CD14-positive monocyte (primary cell): ENCODE results near the gene GABRD. TPM values are rescaled to one million over a fixed set of nuclear protein-coding genes. Genes with fewer than 3 reads are reported as not detected.

Experiments used
- DNase-seq, 3 donors: peaks; one replicate each; pipeline ENCODE4 v3.0.0-alpha.2; 2011 to 2022
- H2AFZ ChIP-seq: 2 replicates; pipeline ENCODE4 v1.6.0; 2012; ENCODE audit warnings: mild to moderate bottlenecking, low read depth, low read length, inconsistent platforms; ENCODE audit not compliant: insufficient read depth, poor library complexity, severe bottlenecking
- H3K27ac ChIP-seq, 2 donors: 1 replicate in 1 of 2; 2 replicates in 1 of 2; pipeline ENCODE4 v1.5.1; 2012 to 2013; ENCODE audit warnings: low read length in 2 of 2, control low read depth in 1 of 2, inconsistent platforms in 1 of 2, low read depth in 1 of 2, mild to moderate bottlenecking in 1 of 2
- H3K27me3 ChIP-seq, 2 donors: one replicate each; pipeline versions ENCODE4 v1.6.0 to v1.6.1; 2011 to 2013; ENCODE audit warnings: low read length in 2 of 2; ENCODE audit not compliant: control insufficient read depth in 2 of 2, insufficient read depth in 2 of 2
- H3K36me3 ChIP-seq, 2 donors: replicated peaks in 1 of 2; 1 replicate in 1 of 2; 2 replicates in 1 of 2; pipeline versions ENCODE4 v1.5.1 to v1.6.1; 2012 to 2013; ENCODE audit warnings: low read length in 2 of 2, control low read depth in 1 of 2, inconsistent platforms in 1 of 2, mild to moderate bottlenecking in 1 of 2; ENCODE audit not compliant: insufficient read depth in 2 of 2, control insufficient read depth in 1 of 2
- H3K4me1 ChIP-seq, 2 donors: 1 replicate in 1 of 2; 2 replicates in 1 of 2; pipeline versions ENCODE4 v1.5.1 to v1.6.1; 2012 to 2013; ENCODE audit warnings: low read length in 2 of 2, control low read depth in 1 of 2, inconsistent platforms in 1 of 2, mild to moderate bottlenecking in 1 of 2, moderate library complexity in 1 of 2; ENCODE audit not compliant: insufficient read depth in 2 of 2, control insufficient read depth in 1 of 2
- H3K4me2 ChIP-seq: replicated peaks from 2 replicates; pipeline ENCODE3; 2012; ENCODE audit warnings: low read length, moderate library complexity, mild to moderate bottlenecking; ENCODE audit not compliant: poor library complexity, severe bottlenecking; ENCODE audit errors: extremely low read depth
- H3K4me3 ChIP-seq, 3 experiments: fragments of 200-600 bp in 1 of 3; sonication (generic) in 1 of 3; replicated peaks in 1 of 3; 1 replicate in 2 of 3; 2 replicates in 1 of 3; pipeline ENCODE4 v1.5.1; 2011 to 2013; ENCODE audit warnings: low read length in 3 of 3, mild to moderate bottlenecking in 3 of 3, control low read depth in 2 of 3, low read depth in 2 of 3, inconsistent platforms in 1 of 3, moderate library complexity in 1 of 3
- H3K79me2 ChIP-seq: 2 replicates; pipeline ENCODE4 v1.6.0; 2012; ENCODE audit warnings: mild to moderate bottlenecking, control low read depth, inconsistent platforms, low read length, moderate library complexity; ENCODE audit not compliant: insufficient read depth
- H3K9ac ChIP-seq: 2 replicates; pipeline ENCODE4 v1.6.0; 2017; ENCODE audit warnings: low read length, mild to moderate bottlenecking; ENCODE audit not compliant: insufficient read depth, poor library complexity, severe bottlenecking
- H3K9me3 ChIP-seq, 2 donors: replicated peaks in 1 of 2; 1 replicate in 1 of 2; 2 replicates in 1 of 2; pipeline versions ENCODE4 v1.5.1 to v1.6.1; 2012 to 2013; ENCODE audit warnings: low read length in 2 of 2, control low read depth in 1 of 2; ENCODE audit not compliant: control insufficient read depth in 1 of 2, insufficient read depth in 1 of 2
- H4K20me1 ChIP-seq: 2 replicates; pipeline ENCODE4 v1.6.0; 2012; ENCODE audit warnings: mild to moderate bottlenecking, low read length, control low read depth, moderate library complexity; ENCODE audit not compliant: insufficient read depth
- H3K27ac Mint-ChIP-seq, 7 donors: one replicate each; pipeline ENCODE4 v1.8.0; 2020; ENCODE audit warnings: mild to moderate bottlenecking in 7 of 7, mixed read lengths in 7 of 7, moderate library complexity in 6 of 7, inconsistent platforms in 2 of 7
- H3K27me3 Mint-ChIP-seq, 3 donors: one replicate each; pipeline ENCODE4 v1.8.0; 2021 to 2022; ENCODE audit warnings: low read depth in 3 of 3, mild to moderate bottlenecking in 3 of 3, mixed read lengths in 3 of 3, moderate library complexity in 3 of 3, inconsistent platforms in 1 of 3
- H3K36me3 Mint-ChIP-seq, 2 donors: one replicate each; pipeline ENCODE4 v1.8.0; 2020; ENCODE audit warnings: mixed read lengths in 2 of 2, inconsistent platforms in 1 of 2, mild to moderate bottlenecking in 1 of 2
- H3K4me1 Mint-ChIP-seq: one replicate; pipeline ENCODE4 v1.8.0; 2020; ENCODE audit warnings: mild to moderate bottlenecking, mixed read lengths
- H3K4me3 Mint-ChIP-seq, 2 donors: one replicate each; pipeline ENCODE4 v1.8.0; 2020; ENCODE audit warnings: mild to moderate bottlenecking in 2 of 2, mixed read lengths in 2 of 2, moderate library complexity in 1 of 2
- H3K9me3 Mint-ChIP-seq, 7 donors: one replicate each; pipeline ENCODE4 v1.8.0; 2020 to 2022; ENCODE audit warnings: mixed read lengths in 7 of 7, mild to moderate bottlenecking in 6 of 7, moderate library complexity in 6 of 7, inconsistent platforms in 2 of 7
- WGBS: methylation state at CpG from one replicate; pipeline ENCODE4 v1.1.5; 2013; ENCODE audit warnings: missing lambda C conversion rate; ENCODE audit not compliant: insufficient coverage; 5-methylcytosine and 5-hydroxymethylcytosine counted together
- intact Hi-C, 2 donors: fragments of 100-400 bp; cut with micrococcal nuclease; formaldehyde crosslinking; loops; one replicate each; pipeline versions ENCODE4 v1.15.0 to v1.15.1; 2023
- polyA plus RNA-seq, 3 donors: library from polyadenylated mRNA; depleted of rRNA in 1 of 3; unstranded in 2 of 3; stranded (reverse) in 1 of 3; fragments of 300-500 nt in 2 of 3; fragments of >200 nt in 1 of 3; fragmentation: Illumina TruSeq in 2 of 3; gene quantifications; 1 replicate in 2 of 3; 2 replicates in 1 of 3; pipeline ENCODE4 v1.2.3, GENCODE V29; 2012 to 2021
- TF ChIP-seq, protein P1 (sequence below): fragments of 200-600 bp; IDR thresholded peaks from one replicate; pipeline ENCODE4 v1.8.0; 2022; ENCODE audit warnings: antibody characterized with exemption, mild to moderate bottlenecking

The GABRD gene
- polyA plus RNA-seq, 3 donors, result not detected

DNA sequence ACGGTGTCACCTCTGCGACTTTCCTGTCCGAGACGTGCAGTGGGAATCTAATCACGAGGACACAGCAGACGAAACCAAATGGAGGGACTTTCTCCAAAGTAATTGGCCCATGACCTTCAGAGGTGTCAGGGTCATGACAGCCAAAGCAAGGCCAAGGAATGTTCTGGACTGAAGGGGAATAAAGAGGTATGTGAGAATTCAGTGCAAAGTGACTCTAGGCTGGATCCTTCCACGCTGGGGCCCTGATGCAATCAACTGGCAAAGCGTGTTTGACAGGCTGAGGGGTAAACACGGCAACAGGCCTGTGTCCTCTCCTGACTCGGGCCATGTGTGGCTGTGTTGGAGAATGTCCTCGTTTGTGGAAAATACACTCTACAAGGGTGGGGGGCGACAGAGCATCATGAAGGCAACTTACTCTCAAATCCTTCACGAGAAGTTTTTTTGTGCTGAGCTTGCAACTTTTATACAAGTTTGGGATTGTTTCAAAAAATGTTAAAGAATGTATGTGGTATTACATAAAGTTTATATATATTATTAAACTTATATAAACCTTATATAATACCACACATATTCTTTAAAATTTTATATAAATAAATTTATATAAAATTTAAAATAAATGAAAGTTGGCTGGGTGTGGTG lies 17.3 kb upstream of the GABRD start:
- H3K27me3 Mint-ChIP-seq, result peaks cover 40 to 54% (median 51%) of the 10 kb centered on the region in 3 donors
- Histone ChIP-seq H4K20me1 (no peaks in the 10 kb centered on the region), H3K27ac (no peak overlapping the region), H2AFZ (no peak overlapping the region), H3K4me1 (peaks cover 2% of the 10 kb centered on the region in 2 donors), H3K4me3 (no peak overlapping the region), H3K36me3 (no peaks in the 10 kb centered on the region), H3K4me2 (no peak overlapping the region), H3K79me2 (no peaks in the 10 kb centered on the region), H3K9me3 (no peaks in the 10 kb centered on the region), H3K27me3 (peaks cover 11 to 29% of the 10 kb centered on the region in 2 donors), H3K9ac (no peak overlapping the region)
- TF ChIP-seq, protein P1, sequence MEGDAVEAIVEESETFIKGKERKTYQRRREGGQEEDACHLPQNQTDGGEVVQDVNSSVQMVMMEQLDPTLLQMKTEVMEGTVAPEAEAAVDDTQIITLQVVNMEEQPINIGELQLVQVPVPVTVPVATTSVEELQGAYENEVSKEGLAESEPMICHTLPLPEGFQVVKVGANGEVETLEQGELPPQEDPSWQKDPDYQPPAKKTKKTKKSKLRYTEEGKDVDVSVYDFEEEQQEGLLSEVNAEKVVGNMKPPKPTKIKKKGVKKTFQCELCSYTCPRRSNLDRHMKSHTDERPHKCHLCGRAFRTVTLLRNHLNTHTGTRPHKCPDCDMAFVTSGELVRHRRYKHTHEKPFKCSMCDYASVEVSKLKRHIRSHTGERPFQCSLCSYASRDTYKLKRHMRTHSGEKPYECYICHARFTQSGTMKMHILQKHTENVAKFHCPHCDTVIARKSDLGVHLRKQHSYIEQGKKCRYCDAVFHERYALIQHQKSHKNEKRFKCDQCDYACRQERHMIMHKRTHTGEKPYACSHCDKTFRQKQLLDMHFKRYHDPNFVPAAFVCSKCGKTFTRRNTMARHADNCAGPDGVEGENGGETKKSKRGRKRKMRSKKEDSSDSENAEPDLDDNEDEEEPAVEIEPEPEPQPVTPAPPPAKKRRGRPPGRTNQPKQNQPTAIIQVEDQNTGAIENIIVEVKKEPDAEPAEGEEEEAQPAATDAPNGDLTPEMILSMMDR, result no peak
- no peak overlapping the region for H3K27ac Mint-ChIP-seq
- H3K4me1 Mint-ChIP-seq, result peaks cover 5% of the 10 kb centered on the region
- H3K4me3 Mint-ChIP-seq, result peak overlapping the region in 1 of 2 donors; percentile 51
- peaks cover 0 to 11% (median 2%) of the 10 kb centered on the region in 7 donors for H3K9me3 Mint-ChIP-seq
- no peaks in the 10 kb centered on the region for H3K36me3 Mint-ChIP-seq
- 86% methylated on average over 8 of the region's 13 CpGs for WGBS
- intact Hi-C loops, result no loop called here
- no peak for DNase-seq

DNA sequence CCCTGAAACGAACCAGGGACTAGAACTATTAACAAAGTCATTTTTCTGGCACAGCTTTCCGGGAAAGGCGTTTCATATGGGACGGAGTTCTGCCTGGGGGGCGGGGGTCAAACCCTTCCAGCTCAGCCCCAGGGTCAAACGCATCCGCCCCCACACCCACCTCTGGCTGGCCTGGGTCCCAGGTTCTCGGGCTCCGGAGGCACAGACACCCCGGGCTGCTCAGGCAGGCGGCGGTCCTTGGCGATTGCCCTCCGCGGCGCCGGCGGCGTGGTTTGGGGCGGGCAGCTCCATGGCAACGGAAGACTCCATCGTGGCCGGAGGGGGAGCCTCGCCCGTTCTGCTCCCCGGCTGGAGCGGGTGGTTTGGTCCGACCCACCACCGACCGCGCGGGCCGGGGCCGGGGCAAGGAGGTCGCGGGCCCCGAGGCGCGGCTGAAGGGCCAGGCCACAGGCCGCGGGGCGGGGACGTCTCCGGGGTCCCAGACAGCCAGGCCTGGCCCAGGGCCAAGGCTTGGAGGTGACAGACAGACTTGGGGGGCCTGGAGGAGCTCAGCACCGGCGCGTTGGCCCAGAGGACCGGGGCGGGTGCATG lies 15.5 kb upstream of the GABRD start, which contains the start of gene CFAP74:
Gene CFAP74, minus strand, starts transcription at position 246 of the 591 bp plus-strand sequence. CDS start 12,830 bp downstream, outside the sequence.
- intact Hi-C loops, result no loop called here
- Mint-ChIP-seq H3K27me3 (peaks cover 42 to 65% (median 57%) of the 10 kb centered on the region in 3 donors), H3K27ac (peak within 1 kb of the TSS in 1 of 7 donors; percentile 8)

More for the DNA sequence above, 15.5 kb upstream of the GABRD start, which contains the start of gene CFAP74:
- H3K36me3 Mint-ChIP-seq, result no peaks in the 10 kb centered on the region
- Histone ChIP-seq H3K4me3 (no peak within 1 kb of the TSS), H3K4me1 (no peaks in the 10 kb centered on the region), H3K9ac (no peak within 1 kb of the TSS), H3K79me2 (no peaks in the 10 kb centered on the region), H3K27me3 (peaks cover 11 to 34% of the 10 kb centered on the region in 2 donors), H3K27ac (no peak within 1 kb of the TSS), H3K9me3 (no peaks in the 10 kb centered on the region), H4K20me1 (no peaks in the 10 kb centered on the region), H3K4me2 (no peak within 1 kb of the TSS), H3K36me3 (no peaks in the 10 kb centered on the region), H2AFZ (peak within 1 kb of the TSS; percentile 63)
- peaks cover 4% of the 10 kb centered on the region for H3K4me1 Mint-ChIP-seq
- DNase-seq, result peak in 2 of 3 donors; percentile 1 to 12
- peaks cover 0 to 11% (median 2%) of the 10 kb centered on the region in 7 donors for H3K9me3 Mint-ChIP-seq
- H3K4me3 Mint-ChIP-seq, result peak within 1 kb of the TSS in 1 of 2 donors; percentile 85
- TF ChIP-seq, protein P1, result no peak
- 3% methylated on average over 47 of the region's 49 CpGs for WGBS
